ENCODE results near the gene TMEM184A. TPM values are rescaled to one million over a fixed set of nuclear protein-coding genes. Genes with fewer than 3 reads are reported as not detected.

Gene TMEM184A
- total and polyA plus RNA-seq, 2 of the 13 experiments (the other 11 are each of a cell fraction or from before 2014, with no cell fraction given) = 9.5 to 20.4 TPM

DNA sequence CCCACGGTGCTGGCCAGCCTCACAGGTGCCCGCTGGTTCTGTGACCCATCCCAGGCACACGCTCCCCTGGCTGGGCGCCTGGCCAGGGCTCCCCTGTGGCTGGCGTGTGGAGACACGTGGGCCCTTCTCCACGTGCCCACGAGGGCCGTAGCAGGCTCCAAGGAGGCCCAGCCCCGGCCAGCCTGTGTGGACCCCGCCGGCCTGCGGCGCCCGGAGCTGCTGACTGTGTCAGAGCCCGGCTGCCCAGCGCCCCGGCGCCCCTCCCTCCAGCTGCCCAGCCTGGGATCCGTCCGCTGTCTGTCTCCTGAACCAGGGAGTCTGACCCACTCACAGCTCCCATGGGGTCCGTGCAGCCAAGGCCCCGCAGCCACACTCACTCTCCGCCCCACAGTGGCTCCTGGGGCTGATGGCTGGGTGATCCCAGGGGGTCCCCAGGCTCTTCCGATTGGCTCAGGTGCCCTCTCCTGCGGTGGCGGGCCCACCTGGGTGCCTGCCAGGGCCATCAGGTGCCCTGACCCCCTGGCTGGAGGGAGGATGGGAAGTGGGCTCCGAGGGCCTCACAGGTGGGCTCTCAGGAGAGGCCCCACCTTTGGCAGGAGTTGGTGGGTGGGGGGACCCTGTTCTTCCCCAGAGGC lies 9.6 kb downstream of the TMEM184A start:
- Histone ChIP-seq H3K9ac (ENCODE audit: insufficient read depth, low read depth, low read length) (no peak overlapping the region), H3K27ac (ENCODE audit: extremely low read length, insufficient read depth, low read length) (no peak overlapping the region), H3K9me3 (ENCODE audit: low read length) (no peaks in the 10 kb centered on the region), H2AFZ (ENCODE audit: low read length) (no peak overlapping the region), H3K79me2 (ENCODE audit: insufficient read depth, low read length) (no peaks in the 10 kb centered on the region), H3K4me3 (replicated peaks in 1 of 3; ENCODE audit: insufficient read depth in 1 of 3, low read depth in 2 of 3, low read length in 3 of 3) (no peak overlapping the region), H3K36me3 (replicated peaks in 1 of 2; ENCODE audit: control insufficient read depth in 1 of 2, insufficient read depth in 2 of 2, low read length in 2 of 2) (peaks cover 8 to 10% of the 10 kb centered on the region in 2 experiments; a peak in 4 of 5 replicates), H4K20me1 (ENCODE audit: insufficient read depth, low read length) (no peaks in the 10 kb centered on the region), H3K4me2 (ENCODE audit: low read depth, low read length) (no peak overlapping the region), H3K27me3 (ENCODE audit: control insufficient read depth in 1 of 2, insufficient read depth in 2 of 2, low read length in 2 of 2) (no peaks in the 10 kb centered on the region), H3K4me1 (ENCODE audit: insufficient read depth, low read length) (no peaks in the 10 kb centered on the region)
- ATAC-seq (no peak), FAIRE-seq (no peak), DNase-seq (ENCODE audit: low spot score) (no peak)
- CTCF ChIA-PET (ENCODE audit: low intra/inter-chr PET ratio, low total read pairs) = no interaction called here
- in situ Hi-C loops (cut with HindIII; ENCODE audit: extremely low pct_ligation_motif_present, low pct_unique_long_range_greater_than_20kb) = no loop called here
- POLR2A ChIA-PET = interaction anchor here (1.3 kb wide), 1 partner anchor 9 kb away, joined by 4 read pairs; the partner anchor contains the start of gene TMEM184A
- 96% methylated on average over 13 of the region's 28 CpGs for WGBS (ENCODE audit: low lambda C conversion rate)
- intact Hi-C loops (cut with micrococcal nuclease; ENCODE audit: unreplicated experiment) = no loop called here
- TF ChIP-seq THYN1 (CRISPR knock-in tag; IDR thresholded peaks at IDR 0.05; ENCODE audit: borderline replicate concordance, low read depth) (no peak), RBFOX2 (IDR thresholded peaks at IDR 0.05; ENCODE audit: low read depth, low read length) (peak; percentile 21; the same call in 1 of the 2 replicates), TGIF2 (CRISPR knock-in tag; IDR thresholded peaks at IDR 0.05) (no peak), ADNP (CRISPR knock-in tag; IDR thresholded peaks at IDR 0.05) (no peak)
- BruUV-seq (replicated peaks) = no TSS peak

DNA sequence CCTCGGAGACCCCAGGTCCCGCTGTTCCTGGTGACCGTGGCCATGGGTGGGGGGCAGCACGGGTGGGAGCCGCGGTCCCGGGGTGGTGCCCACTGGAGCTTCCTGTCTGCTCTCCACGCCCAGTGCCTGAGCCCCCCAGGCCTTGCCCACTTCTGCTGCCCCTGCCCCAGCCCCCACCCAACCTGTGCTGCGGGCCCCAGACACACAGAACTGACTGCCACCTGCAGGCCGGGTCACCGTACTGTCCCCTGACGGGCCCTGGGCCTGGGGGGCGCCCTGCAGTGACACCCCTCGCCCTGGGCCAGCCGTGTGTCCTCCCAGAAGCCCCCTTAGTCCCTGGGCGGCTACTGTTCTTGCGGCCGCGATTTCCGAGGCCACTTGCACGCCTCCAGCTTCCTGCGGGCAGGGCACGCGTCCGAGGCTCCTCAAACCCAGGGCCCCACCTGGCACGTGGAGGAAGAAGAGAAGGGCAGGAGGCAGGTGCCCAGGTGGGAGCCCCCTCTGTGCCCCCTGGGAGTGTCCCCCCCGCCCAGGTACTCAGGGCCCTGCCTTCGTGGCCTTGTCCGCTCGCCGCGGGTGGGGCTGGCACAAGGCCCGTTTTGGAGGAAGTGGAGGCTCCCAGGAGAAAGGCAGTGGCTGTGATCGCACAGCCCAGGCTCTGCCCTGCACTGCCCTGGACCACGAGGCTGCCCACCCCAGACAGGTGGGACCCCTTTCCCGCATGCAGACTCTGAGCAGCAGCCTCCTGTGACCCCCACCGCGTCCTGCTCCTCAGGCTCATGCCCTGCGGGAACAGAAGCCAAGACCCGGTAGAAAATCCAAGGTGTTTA lies 10.4 kb downstream of the TMEM184A start:
- FAIRE-seq = no peak
- H3K9ac ChIP-seq (ENCODE audit: insufficient read depth, low read depth, low read length) = no peak overlapping the region
- H2AFZ ChIP-seq (ENCODE audit: low read length) = no peak overlapping the region
- peaks cover 14 to 16% of the 10 kb centered on the region in 2 experiments; a peak in 4 of 5 replicates for H3K36me3 ChIP-seq (replicated peaks in 1 of 2; ENCODE audit: control insufficient read depth in 1 of 2, insufficient read depth in 2 of 2, low read length in 2 of 2)
- no peaks in the 10 kb centered on the region for H3K4me1 ChIP-seq (ENCODE audit: insufficient read depth, low read length)
- no peaks in the 10 kb centered on the region for H4K20me1 ChIP-seq (ENCODE audit: insufficient read depth, low read length)
- no peaks in the 10 kb centered on the region for H3K9me3 ChIP-seq (ENCODE audit: low read length)
- H3K27ac ChIP-seq (ENCODE audit: extremely low read length, insufficient read depth, low read length) = no peak overlapping the region
- intact Hi-C loops (cut with micrococcal nuclease; ENCODE audit: unreplicated experiment) = no loop called here
- H3K27me3 ChIP-seq (ENCODE audit: control insufficient read depth in 1 of 2, insufficient read depth in 2 of 2, low read length in 2 of 2) = no peaks in the 10 kb centered on the region
- ATAC-seq = peak; percentile 14; the same call in 2 of the 3 replicates
- DNase-seq (ENCODE audit: low spot score) = no peak
- in situ Hi-C loops (cut with HindIII; ENCODE audit: extremely low pct_ligation_motif_present, low pct_unique_long_range_greater_than_20kb) = no loop called here
- BruUV-seq (replicated peaks) = no TSS peak
- peak; percentile 1 for TF ChIP-seq AGO1 (IDR thresholded peaks at IDR 0.05; ENCODE audit: low read depth, low read length, poor library complexity, severe bottlenecking)
- no peak for TF ChIP-seq SALL1 (CRISPR knock-in tag; IDR thresholded peaks at IDR 0.05)
- peak; percentile 17; the same call in 1 of the 2 replicates for TF ChIP-seq STAG1 (CRISPR knock-in tag; IDR thresholded peaks at IDR 0.05)
- TF ChIP-seq AGO2 (optimal IDR thresholded peaks at IDR 0.05; ENCODE audit: low read depth, low read length) = peak; percentile 31
- TF ChIP-seq HMG20B (CRISPR knock-in tag; conservative IDR thresholded peaks at IDR 0.05) = no peak
- TF ChIP-seq RBFOX2 (IDR thresholded peaks at IDR 0.05; ENCODE audit: low read depth, low read length) = peak; percentile 48
- TF ChIP-seq, protein P1, sequence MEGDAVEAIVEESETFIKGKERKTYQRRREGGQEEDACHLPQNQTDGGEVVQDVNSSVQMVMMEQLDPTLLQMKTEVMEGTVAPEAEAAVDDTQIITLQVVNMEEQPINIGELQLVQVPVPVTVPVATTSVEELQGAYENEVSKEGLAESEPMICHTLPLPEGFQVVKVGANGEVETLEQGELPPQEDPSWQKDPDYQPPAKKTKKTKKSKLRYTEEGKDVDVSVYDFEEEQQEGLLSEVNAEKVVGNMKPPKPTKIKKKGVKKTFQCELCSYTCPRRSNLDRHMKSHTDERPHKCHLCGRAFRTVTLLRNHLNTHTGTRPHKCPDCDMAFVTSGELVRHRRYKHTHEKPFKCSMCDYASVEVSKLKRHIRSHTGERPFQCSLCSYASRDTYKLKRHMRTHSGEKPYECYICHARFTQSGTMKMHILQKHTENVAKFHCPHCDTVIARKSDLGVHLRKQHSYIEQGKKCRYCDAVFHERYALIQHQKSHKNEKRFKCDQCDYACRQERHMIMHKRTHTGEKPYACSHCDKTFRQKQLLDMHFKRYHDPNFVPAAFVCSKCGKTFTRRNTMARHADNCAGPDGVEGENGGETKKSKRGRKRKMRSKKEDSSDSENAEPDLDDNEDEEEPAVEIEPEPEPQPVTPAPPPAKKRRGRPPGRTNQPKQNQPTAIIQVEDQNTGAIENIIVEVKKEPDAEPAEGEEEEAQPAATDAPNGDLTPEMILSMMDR (CRISPR knock-in tag; IDR thresholded peaks at IDR 0.05) = peak; percentile 44
- TF ChIP-seq, protein P2, sequence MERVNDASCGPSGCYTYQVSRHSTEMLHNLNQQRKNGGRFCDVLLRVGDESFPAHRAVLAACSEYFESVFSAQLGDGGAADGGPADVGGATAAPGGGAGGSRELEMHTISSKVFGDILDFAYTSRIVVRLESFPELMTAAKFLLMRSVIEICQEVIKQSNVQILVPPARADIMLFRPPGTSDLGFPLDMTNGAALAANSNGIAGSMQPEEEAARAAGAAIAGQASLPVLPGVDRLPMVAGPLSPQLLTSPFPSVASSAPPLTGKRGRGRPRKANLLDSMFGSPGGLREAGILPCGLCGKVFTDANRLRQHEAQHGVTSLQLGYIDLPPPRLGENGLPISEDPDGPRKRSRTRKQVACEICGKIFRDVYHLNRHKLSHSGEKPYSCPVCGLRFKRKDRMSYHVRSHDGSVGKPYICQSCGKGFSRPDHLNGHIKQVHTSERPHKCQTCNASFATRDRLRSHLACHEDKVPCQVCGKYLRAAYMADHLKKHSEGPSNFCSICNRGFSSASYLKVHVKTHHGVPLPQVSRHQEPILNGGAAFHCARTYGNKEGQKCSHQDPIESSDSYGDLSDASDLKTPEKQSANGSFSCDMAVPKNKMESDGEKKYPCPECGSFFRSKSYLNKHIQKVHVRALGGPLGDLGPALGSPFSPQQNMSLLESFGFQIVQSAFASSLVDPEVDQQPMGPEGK (CRISPR knock-in tag; IDR thresholded peaks at IDR 0.05) = peak; percentile 71
- TF ChIP-seq NBN (conservative IDR thresholded peaks at IDR 0.05) = no peak
- ChIA-PET POLR2A (interaction anchor here (1.6 to 4.8 kb wide), 2 partner anchors 10 to 12 kb away, joined by 3 to 30 read pairs; partner anchors contain the start of gene TMEM184A), CTCF (ENCODE audit: low intra/inter-chr PET ratio, low total read pairs) (no interaction called here)
- WGBS (ENCODE audit: low lambda C conversion rate) = 98% methylated on average over 10 of the region's 40 CpGs
- H3K4me3 ChIP-seq (replicated peaks in 1 of 3; ENCODE audit: insufficient read depth in 1 of 3, low read depth in 2 of 3, low read length in 3 of 3) = no peak overlapping the region
- H3K79me2 ChIP-seq (ENCODE audit: insufficient read depth, low read length) = no peaks in the 10 kb centered on the region
- H3K4me2 ChIP-seq (ENCODE audit: low read depth, low read length) = no peak overlapping the region

All from HepG2 (cell line).